Hepatocyte (in vitro differentiated cells): ENCODE data around the gene RAI1. TPM values are rescaled to one million over a fixed set of nuclear protein-coding genes. Genes with fewer than 3 reads are reported as not detected.

Source experiments
- DNase-seq: peaks from one replicate; pipeline ENCODE4 v3.0.0-alpha.2; 2016; ENCODE audit warnings: low spot score
- H2AFZ ChIP-seq: fragments of 200-600 bp; sonication (generic); 2 replicates; pipeline ENCODE4 v1.6.0; 2016; ENCODE audit warnings: antibody characterized with exemption, mild to moderate bottlenecking
- H3K27ac ChIP-seq: fragments of 200-600 bp; sonication (generic); 2 replicates; pipeline ENCODE4 v1.5.1; 2016; ENCODE audit warnings: mild to moderate bottlenecking
- H3K27me3 ChIP-seq: fragments of 200-600 bp; sonication (generic); 2 replicates; pipeline ENCODE4 v1.6.1; 2016
- H3K36me3 ChIP-seq: fragments of 200-600 bp; sonication (generic); replicated peaks from 2 replicates; pipeline ENCODE4 v1.5.1; 2016; ENCODE audit warnings: low read depth; ENCODE audit not compliant: insufficient read depth
- H3K4me1 ChIP-seq: fragments of 200-600 bp; sonication (generic); 2 replicates; pipeline ENCODE4 v1.5.1; 2016; ENCODE audit warnings: mild to moderate bottlenecking, moderate library complexity; ENCODE audit not compliant: insufficient read depth
- H3K4me2 ChIP-seq: fragments of 200-600 bp; sonication (generic); 2 replicates; pipeline ENCODE4 v1.6.0; 2016
- H3K4me3 ChIP-seq: fragments of 200-600 bp; sonication (generic); 2 replicates; pipeline ENCODE4 v1.5.1; 2016; ENCODE audit warnings: mild to moderate bottlenecking
- H3K79me2 ChIP-seq: fragments of 200-600 bp; sonication (generic); 2 replicates; pipeline ENCODE4 v1.6.0; 2017; ENCODE audit warnings: mild to moderate bottlenecking
- H3K9me2 ChIP-seq: fragments of 200-600 bp; sonication (generic); replicated peaks from 2 replicates; pipeline ENCODE4 v1.6.0; 2017; ENCODE audit warnings: mild to moderate bottlenecking; ENCODE audit not compliant: insufficient read depth
- H3K9me3 ChIP-seq: fragments of 200-600 bp; sonication (generic); 2 replicates; pipeline ENCODE4 v1.5.1; 2016; ENCODE audit warnings: low read depth, mild to moderate bottlenecking
- H4K20me1 ChIP-seq: fragments of 200-600 bp; sonication (generic); 2 replicates; pipeline ENCODE4 v1.6.0; 2016; ENCODE audit warnings: mild to moderate bottlenecking; ENCODE audit not compliant: insufficient read depth, poor library complexity, severe bottlenecking
- EZH2 ChIP-seq: fragments of 200-600 bp; sonication (generic); IDR thresholded peaks from 2 replicates; pipeline ENCODE4 v1.6.1; 2016; ENCODE audit warnings: antibody characterized with exemption, mild to moderate bottlenecking, borderline replicate concordance
- EZH2phosphoT487 ChIP-seq: fragments of 200-600 bp; sonication (generic); IDR thresholded peaks from one replicate; pipeline ENCODE4 v1.6.1; 2018; ENCODE audit warnings: antibody characterized with exemption, mild to moderate bottlenecking, low read depth, moderate library complexity; ENCODE audit not compliant: unreplicated experiment, severe bottlenecking
- WGBS: methylation state at CpG from one replicate; pipeline ENCODE4 v1.1.6; 2016; ENCODE audit warnings: low lambda C conversion rate; ENCODE audit errors: missing lambda C conversion rate; 5-methylcytosine and 5-hydroxymethylcytosine counted together
- polyA plus RNA-seq: library from polyadenylated mRNA; unstranded; fragments of >200 nt; fragmentation: Nextera tagmentation; extraction: Ambion mirVana; gene quantifications from 2 replicates; pipeline ENCODE4 v1.2.1, GENCODE V29; 2016
- total RNA-seq: library from RNA; depleted of rRNA; stranded (reverse); fragments of >200 nt; gene quantifications from 2 replicates; pipeline ENCODE4 v1.2.3, GENCODE V29; 2014
- TF ChIP-seq, protein P1 (sequence below): fragments of 200-600 bp; sonication (generic); IDR thresholded peaks from 2 replicates; pipeline ENCODE4 v1.5.1; 2016; ENCODE audit warnings: antibody characterized with exemption, mild to moderate bottlenecking; ENCODE audit not compliant: poor library complexity

RAI1 gene
- total and polyA plus RNA-seq, 2 experiments from 2014 or later: 20.2 to 23.8 TPM

DNA sequence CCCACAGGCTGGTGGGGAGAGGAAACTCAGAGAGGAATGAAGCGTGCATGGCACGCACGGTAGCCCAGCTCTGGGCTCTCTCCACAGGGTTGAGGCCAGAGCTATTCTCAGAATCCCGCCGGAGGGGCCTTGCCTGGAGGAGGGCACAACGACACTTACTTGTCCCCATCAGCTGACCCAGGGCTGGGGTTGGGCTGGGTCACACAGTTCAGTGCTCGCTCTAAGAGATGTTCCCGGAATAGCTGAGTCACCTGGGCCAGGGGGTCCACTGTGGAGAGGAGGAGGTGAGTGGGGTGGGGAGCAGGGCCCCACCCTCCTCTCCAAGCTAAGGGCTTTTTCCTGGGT, 133.8 kb downstream of the RAI1 start:
- Histone ChIP-seq H3K4me1 (peaks cover 24% of the 10 kb centered on the region), H3K4me2 (no peak overlapping the region), H3K27me3 (no peaks in the 10 kb centered on the region), H3K36me3 (no peaks in the 10 kb centered on the region), H2AFZ (no peak overlapping the region), H3K27ac (no peak overlapping the region), H4K20me1 (peaks cover 24% of the 10 kb centered on the region), H3K9me3 (no peaks in the 10 kb centered on the region), H3K9me2 (no peaks in the 10 kb centered on the region), H3K4me3 (no peak overlapping the region), H3K79me2 (peaks cover 5% of the 10 kb centered on the region)
- 93% methylated on average over 8 of the region's 8 CpGs for WGBS
- DNase-seq: no peak
- TF ChIP-seq, protein P1, sequence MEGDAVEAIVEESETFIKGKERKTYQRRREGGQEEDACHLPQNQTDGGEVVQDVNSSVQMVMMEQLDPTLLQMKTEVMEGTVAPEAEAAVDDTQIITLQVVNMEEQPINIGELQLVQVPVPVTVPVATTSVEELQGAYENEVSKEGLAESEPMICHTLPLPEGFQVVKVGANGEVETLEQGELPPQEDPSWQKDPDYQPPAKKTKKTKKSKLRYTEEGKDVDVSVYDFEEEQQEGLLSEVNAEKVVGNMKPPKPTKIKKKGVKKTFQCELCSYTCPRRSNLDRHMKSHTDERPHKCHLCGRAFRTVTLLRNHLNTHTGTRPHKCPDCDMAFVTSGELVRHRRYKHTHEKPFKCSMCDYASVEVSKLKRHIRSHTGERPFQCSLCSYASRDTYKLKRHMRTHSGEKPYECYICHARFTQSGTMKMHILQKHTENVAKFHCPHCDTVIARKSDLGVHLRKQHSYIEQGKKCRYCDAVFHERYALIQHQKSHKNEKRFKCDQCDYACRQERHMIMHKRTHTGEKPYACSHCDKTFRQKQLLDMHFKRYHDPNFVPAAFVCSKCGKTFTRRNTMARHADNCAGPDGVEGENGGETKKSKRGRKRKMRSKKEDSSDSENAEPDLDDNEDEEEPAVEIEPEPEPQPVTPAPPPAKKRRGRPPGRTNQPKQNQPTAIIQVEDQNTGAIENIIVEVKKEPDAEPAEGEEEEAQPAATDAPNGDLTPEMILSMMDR: no peak
- no peak for TF ChIP-seq EZH2

DNA sequence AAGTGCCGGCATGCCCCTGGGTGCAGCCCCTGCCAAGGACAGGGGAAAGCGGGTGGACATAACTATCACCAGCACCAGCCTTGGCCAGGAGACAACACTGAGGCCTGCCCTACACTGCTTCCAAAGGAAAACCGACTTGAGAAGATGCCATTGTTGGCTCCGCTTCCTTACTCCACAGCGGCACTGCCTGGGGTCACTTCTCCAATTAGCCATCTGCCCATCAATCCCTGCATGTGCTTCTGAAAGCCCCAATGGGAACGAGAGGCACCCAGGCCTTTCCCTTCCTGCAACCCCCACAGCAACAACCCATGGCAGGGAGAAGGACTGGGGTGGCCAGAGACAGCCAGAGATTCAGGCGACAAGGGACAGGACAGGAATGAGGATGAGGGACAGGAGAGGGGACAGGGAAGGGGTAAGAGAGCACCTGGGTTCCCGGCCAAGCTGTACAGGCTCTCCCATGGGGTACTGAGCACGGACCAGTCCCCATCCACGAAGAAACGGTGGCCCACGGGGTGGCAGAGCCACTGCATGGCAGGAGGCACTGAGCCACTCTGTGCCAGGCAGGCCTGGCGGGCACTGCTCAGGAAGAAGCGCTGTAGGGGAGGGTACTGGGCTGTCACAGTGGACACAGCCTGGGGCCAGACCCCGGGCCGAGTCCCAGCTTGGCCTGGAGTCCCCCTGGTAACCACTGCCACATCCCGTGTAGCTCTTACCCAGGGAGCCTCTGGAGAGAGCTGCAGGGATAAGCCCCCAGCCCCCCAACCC, 134.4 kb downstream of the RAI1 start:
- no peak overlapping the region for H3K4me3 ChIP-seq
- no peaks in the 10 kb centered on the region for H3K9me2 ChIP-seq
- H3K4me1 ChIP-seq: peaks cover 24% of the 10 kb centered on the region
- no peak overlapping the region for H3K27ac ChIP-seq
- peaks cover 11% of the 10 kb centered on the region for H3K79me2 ChIP-seq
- H2AFZ ChIP-seq: no peak overlapping the region
- no peak overlapping the region for H3K4me2 ChIP-seq
- no peaks in the 10 kb centered on the region for H3K27me3 ChIP-seq
- no peaks in the 10 kb centered on the region for H3K36me3 ChIP-seq
- H3K9me3 ChIP-seq: no peaks in the 10 kb centered on the region
- WGBS: 95% methylated on average over 15 of the region's 17 CpGs
- no peak for DNase-seq
- H4K20me1 ChIP-seq: peaks cover 25% of the 10 kb centered on the region
- TF ChIP-seq, protein P1: no peak
- TF ChIP-seq EZH2 (no peak), EZH2phosphoT487 (no peak)

DNA sequence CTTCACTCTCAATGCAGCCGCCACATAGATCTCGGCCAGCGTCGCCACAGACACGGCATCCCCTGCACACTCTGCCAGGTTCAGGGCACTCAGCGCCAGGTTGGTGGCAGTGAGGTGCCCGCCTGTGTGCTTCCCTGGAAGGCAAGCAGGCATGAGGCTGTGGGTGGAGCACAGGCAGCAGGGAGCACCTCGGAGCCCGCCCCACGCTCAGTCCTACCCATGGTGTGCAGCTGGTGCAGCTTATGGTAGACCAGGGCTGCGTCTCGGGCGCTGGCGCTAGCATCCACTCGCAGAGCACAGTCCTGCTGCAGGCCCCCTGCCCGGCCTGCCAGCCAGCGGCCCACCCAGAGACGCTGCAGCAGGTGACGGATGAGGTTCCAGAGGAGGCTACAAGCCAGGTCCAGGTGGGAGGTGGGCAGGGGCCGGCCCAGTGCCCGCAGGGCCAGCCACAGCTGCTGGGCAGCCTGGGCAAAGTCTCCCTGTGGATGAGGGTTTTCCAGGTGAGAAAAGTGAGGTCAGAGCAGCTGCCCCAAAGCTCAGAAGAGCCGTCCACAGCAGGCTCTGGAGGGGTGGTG, 135.1 kb downstream of the RAI1 start:
- Histone ChIP-seq H3K27ac (no peak overlapping the region), H3K9me2 (no peaks in the 10 kb centered on the region)

More for the DNA sequence above, 135.1 kb downstream of the RAI1 start:
- H3K9me3 ChIP-seq: no peaks in the 10 kb centered on the region
- peaks cover 32% of the 10 kb centered on the region for H4K20me1 ChIP-seq
- H3K79me2 ChIP-seq: peaks cover 18% of the 10 kb centered on the region
- WGBS: 96% methylated on average over 22 of the region's 22 CpGs
- no peak overlapping the region for H2AFZ ChIP-seq
- H3K4me3 ChIP-seq: no peak overlapping the region
- no peaks in the 10 kb centered on the region for H3K36me3 ChIP-seq
- H3K4me2 ChIP-seq: no peak overlapping the region
- peaks cover 26% of the 10 kb centered on the region for H3K4me1 ChIP-seq
- no peak for DNase-seq
- TF ChIP-seq EZH2phosphoT487 (no peak), EZH2 (no peak)
- TF ChIP-seq, protein P1: no peak
- H3K27me3 ChIP-seq: no peaks in the 10 kb centered on the region
